ENCODE data around the gene CDK1.

CDK1 gene

DNA sequence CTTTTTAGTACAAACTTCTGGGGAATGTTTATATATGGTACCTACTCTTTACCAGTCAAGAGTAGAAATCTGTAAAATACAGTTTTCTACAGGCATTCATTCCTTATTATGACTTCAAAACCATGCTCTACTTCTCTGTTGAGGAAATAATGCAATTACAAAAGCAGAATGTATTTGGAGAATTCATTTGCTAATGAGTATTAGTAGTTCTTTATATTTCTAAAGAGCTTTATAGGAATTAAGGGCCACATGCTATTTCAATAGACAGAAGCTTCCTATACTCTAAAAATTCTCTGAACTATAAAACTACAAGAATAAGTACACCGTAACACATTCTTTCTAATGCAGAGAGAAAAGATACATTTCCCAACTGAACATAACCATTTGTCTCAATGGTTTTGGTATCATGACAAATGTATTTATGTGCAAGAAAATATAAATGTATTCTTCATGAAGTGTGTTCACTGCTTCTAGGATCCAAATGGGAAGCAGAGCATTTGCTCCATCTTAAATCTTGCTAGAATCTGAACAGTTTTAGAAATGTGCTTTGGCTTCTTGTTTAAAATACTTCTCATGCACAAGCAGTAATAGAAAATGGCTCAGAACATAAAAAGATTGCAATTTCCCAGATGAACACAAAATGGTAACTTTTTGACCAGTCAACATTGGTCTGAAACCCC is 21.8 kb downstream of the CDK1 start:
- TF ChIP-seq, protein P1, sequence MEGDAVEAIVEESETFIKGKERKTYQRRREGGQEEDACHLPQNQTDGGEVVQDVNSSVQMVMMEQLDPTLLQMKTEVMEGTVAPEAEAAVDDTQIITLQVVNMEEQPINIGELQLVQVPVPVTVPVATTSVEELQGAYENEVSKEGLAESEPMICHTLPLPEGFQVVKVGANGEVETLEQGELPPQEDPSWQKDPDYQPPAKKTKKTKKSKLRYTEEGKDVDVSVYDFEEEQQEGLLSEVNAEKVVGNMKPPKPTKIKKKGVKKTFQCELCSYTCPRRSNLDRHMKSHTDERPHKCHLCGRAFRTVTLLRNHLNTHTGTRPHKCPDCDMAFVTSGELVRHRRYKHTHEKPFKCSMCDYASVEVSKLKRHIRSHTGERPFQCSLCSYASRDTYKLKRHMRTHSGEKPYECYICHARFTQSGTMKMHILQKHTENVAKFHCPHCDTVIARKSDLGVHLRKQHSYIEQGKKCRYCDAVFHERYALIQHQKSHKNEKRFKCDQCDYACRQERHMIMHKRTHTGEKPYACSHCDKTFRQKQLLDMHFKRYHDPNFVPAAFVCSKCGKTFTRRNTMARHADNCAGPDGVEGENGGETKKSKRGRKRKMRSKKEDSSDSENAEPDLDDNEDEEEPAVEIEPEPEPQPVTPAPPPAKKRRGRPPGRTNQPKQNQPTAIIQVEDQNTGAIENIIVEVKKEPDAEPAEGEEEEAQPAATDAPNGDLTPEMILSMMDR (IDR thresholded peaks at IDR 0.05; ENCODE audit: unreplicated experiment in 3 of 3), result no peak

DNA sequence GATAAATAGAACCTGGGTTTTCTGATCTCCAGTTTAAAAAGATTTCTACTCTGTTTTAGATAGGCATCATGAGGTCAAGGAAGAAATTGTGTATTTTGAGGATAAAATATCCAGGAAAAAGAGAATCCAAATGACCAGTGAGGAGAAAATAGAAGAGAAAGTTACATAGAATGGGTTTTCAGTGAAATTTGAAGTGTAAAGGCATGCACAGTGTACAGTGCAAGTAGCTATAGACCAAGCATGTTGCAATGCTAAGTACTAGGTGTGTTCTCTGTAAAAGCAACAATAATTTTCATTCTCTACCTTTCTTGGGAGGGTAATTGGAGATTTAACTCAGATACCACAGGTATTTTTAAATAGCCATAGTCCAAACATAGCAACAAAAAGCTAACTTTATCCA is 22.6 kb downstream of the CDK1 start:
- TF ChIP-seq, protein P1 (IDR thresholded peaks at IDR 0.05; ENCODE audit: unreplicated experiment in 3 of 3), result no peak
- H3K4me3 Mint-ChIP-seq, result no peak overlapping the region
- peaks cover 33% of the 10 kb centered on the region for H3K4me1 Mint-ChIP-seq
- H3K27ac Mint-ChIP-seq, result peak overlapping the region; percentile 26 to 94 (median 84)
- no peaks in the 10 kb centered on the region for H3K9me3 Mint-ChIP-seq
- peaks cover 5% of the 10 kb centered on the region for H3K36me3 Mint-ChIP-seq (ENCODE audit: low read depth)
- no peaks in the 10 kb centered on the region for H3K27me3 Mint-ChIP-seq (ENCODE audit: low read depth)

More for the DNA sequence above, 21.8 kb downstream of the CDK1 start:
- Mint-ChIP-seq H3K4me1 (peaks cover 33% of the 10 kb centered on the region), H3K9me3 (no peaks in the 10 kb centered on the region), H3K27ac (peak overlapping the region in 1 of 3 experiments; percentile 94), H3K36me3 (ENCODE audit: low read depth) (peaks cover 6% of the 10 kb centered on the region), H3K27me3 (ENCODE audit: low read depth) (no peaks in the 10 kb centered on the region), H3K4me3 (no peak overlapping the region)

DNA sequence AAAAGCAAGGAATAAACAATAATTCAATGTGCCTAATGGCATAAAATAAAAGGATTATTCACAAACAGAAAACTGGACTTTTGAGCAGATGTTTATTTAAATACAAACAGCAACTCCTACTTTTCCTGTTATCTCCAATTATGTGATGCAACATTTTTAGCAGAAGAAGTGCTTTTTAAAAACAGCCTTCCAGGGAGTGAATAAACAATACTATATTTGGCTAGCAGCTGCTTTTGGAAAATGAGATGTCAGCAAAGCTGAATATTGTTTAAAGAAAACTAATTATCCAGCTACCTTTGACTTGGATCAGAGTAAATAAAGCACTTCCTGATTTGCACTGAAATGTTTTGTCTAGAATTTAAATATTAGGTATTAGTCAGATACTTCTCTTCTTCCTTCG is 23.2 kb downstream of the CDK1 start:
- H3K4me1 Mint-ChIP-seq, result peaks cover 33% of the 10 kb centered on the region
- peak overlapping the region; percentile 26 to 94 (median 84) for H3K27ac Mint-ChIP-seq
- H3K36me3 Mint-ChIP-seq (ENCODE audit: low read depth), result peaks cover 1% of the 10 kb centered on the region
- no peaks in the 10 kb centered on the region for H3K9me3 Mint-ChIP-seq
- H3K27me3 Mint-ChIP-seq (ENCODE audit: low read depth), result no peaks in the 10 kb centered on the region
- peak overlapping the region in 1 of 3 experiments; percentile 2 for H3K4me3 Mint-ChIP-seq
- TF ChIP-seq, protein P1 (IDR thresholded peaks at IDR 0.05; ENCODE audit: unreplicated experiment in 3 of 3), result no peak

DNA sequence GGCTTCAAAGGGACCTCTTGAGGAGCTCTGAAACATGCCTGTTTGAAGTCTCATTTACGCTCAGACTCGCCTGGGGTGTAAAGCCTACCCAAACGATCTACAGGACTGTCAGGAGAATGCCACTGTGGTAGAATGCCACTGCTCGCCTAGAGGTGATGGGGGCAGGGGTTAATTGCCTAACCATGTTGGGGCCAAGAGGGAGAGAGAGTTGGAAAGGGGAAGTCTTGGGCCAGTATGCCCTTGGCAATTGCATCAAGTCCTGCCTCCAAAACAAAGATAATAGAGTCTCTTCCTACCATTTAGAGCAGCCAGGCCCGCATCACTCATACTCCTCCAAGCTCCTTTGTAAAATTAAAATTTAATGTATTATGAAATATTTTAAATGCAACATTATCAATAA is 25.2 kb downstream of the CDK1 start:
- H3K9me3 Mint-ChIP-seq, result no peaks in the 10 kb centered on the region
- H3K36me3 Mint-ChIP-seq (ENCODE audit: low read depth), result no peaks in the 10 kb centered on the region
- no peak overlapping the region for H3K27ac Mint-ChIP-seq
- H3K4me3 Mint-ChIP-seq, result no peak overlapping the region
- TF ChIP-seq, protein P1 (IDR thresholded peaks at IDR 0.05; ENCODE audit: unreplicated experiment in 3 of 3), result no peak
- no peaks in the 10 kb centered on the region for H3K27me3 Mint-ChIP-seq (ENCODE audit: low read depth)
- H3K4me1 Mint-ChIP-seq, result peaks cover 33% of the 10 kb centered on the region

DNA sequence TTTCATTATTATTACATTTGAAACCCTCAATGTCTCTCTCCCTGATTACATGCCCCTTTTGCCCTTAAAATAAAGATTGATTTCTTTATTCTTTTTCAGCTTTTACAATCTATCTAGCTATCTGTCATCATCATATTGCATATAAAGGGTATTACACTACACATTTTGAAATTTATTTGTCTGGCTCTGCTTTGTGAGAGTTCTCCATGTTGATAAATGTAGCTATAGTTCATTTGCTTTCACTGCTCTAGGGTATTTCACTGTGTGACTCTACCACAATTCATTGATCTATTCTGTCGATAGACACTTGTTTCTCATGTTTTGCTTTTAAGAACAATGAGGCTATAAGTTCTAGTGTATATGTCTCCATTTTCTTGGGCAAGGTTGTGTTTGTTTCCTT is 25.6 kb downstream of the CDK1 start:
- H3K27me3 Mint-ChIP-seq (ENCODE audit: low read depth), result no peaks in the 10 kb centered on the region
- no peak overlapping the region for H3K27ac Mint-ChIP-seq
- H3K4me3 Mint-ChIP-seq, result no peak overlapping the region
- peaks cover 33% of the 10 kb centered on the region for H3K4me1 Mint-ChIP-seq
- TF ChIP-seq, protein P1 (IDR thresholded peaks at IDR 0.05; ENCODE audit: unreplicated experiment in 3 of 3), result no peak
- no peaks in the 10 kb centered on the region for H3K36me3 Mint-ChIP-seq (ENCODE audit: low read depth)
- no peaks in the 10 kb centered on the region for H3K9me3 Mint-ChIP-seq

DNA sequence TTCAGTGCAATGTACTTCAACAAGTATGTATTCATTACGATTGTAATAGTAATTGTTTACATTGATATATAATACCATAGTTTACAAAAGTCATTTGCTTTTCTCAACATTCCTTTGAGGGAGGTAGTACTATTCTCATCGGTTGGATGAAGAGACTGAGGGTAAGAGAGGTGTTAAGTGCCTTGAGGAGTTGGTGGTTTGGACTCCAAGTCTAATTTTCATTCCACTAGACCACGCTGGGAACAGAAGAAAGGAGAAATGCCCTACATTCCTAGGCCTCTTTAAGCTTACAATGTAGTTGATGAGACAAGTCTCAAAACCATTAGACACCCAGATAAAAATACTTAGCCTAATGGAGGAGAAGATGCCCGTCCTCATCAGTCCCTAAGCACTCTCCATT is 28.6 kb downstream of the CDK1 start:
- Mint-ChIP-seq H3K4me3 (no peak overlapping the region), H3K9me3 (no peaks in the 10 kb centered on the region), H3K36me3 (ENCODE audit: low read depth) (no peaks in the 10 kb centered on the region), H3K27ac (no peak overlapping the region), H3K4me1 (peaks cover 29% of the 10 kb centered on the region), H3K27me3 (ENCODE audit: low read depth) (no peaks in the 10 kb centered on the region)
- TF ChIP-seq, protein P1 (IDR thresholded peaks at IDR 0.05; ENCODE audit: unreplicated experiment in 3 of 3), result no peak

Measured in nephron (organoid).